Testis (tissue), 2 donors: ENCODE measurements around the gene ADGRD1.

ENCODE experiments used
- POLR2A ChIP-seq: fragments of 450-650 bp; IDR thresholded peaks from one replicate; pipeline ENCODE4 v1.6.1; 2017; ENCODE audit warnings: antibody characterized with exemption, mild to moderate bottlenecking, moderate library complexity
- TF ChIP-seq, protein P1 (sequence below), 3 experiments: fragments of 450-650 bp in 2 of 3; fragments of 200-600 bp in 1 of 3; sonication (generic) in 1 of 3; IDR thresholded peaks; one replicate each; pipeline ENCODE4 v1.5.1; 2016 to 2019; ENCODE audit warnings: antibody characterized with exemption in 3 of 3, mild to moderate bottlenecking in 2 of 3, moderate library complexity in 1 of 3

DNA sequence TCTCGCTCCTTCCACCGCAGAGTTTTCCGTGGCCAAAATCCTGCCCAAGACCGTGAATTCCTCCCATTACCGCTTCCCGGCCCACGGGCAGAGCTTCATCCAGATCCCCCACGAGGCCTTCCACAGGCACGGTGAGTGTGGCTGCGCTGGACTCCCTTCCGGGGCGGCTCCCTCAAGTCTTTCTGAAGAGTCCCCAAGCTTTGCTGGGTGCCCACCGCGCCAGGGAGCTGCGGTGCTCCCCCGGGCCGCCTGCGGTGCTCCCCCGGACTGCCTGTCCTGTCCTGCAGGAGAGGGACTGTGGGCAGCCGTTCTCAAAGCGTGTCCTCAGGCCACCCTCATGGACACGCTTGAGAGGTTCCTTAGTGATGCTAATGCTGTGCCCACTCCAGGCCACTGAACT, 50.5 kb downstream of the ADGRD1 start:
- TF ChIP-seq, protein P1, sequence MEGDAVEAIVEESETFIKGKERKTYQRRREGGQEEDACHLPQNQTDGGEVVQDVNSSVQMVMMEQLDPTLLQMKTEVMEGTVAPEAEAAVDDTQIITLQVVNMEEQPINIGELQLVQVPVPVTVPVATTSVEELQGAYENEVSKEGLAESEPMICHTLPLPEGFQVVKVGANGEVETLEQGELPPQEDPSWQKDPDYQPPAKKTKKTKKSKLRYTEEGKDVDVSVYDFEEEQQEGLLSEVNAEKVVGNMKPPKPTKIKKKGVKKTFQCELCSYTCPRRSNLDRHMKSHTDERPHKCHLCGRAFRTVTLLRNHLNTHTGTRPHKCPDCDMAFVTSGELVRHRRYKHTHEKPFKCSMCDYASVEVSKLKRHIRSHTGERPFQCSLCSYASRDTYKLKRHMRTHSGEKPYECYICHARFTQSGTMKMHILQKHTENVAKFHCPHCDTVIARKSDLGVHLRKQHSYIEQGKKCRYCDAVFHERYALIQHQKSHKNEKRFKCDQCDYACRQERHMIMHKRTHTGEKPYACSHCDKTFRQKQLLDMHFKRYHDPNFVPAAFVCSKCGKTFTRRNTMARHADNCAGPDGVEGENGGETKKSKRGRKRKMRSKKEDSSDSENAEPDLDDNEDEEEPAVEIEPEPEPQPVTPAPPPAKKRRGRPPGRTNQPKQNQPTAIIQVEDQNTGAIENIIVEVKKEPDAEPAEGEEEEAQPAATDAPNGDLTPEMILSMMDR (IDR thresholded peaks at IDR 0.05), result no peak
- no peak for TF ChIP-seq POLR2A
